NCI-H526 treated with DMSO at 0.1 percent for 48 hours (cell line): Measurements from ENCODE around the gene IL17RD.

Experiments used
- DNase-seq: peaks from one replicate; lab custom pipeline; 2025; lab: John Stamatoyannopoulos, UW

Gene IL17RD

GRCh38 chr3:57158813-57159738, 6.1 kb downstream of the IL17RD start:
- no peak for DNase-seq

GRCh38 chr3:57158325-57158724, 6.8 kb downstream of the IL17RD start:
- no peak for DNase-seq

- DNase-seq, result no peak
These were observed 7.6 kb downstream of the IL17RD start for GRCh38 chr3:57157545-57157944.

GRCh38 chr3:57155310-57155643, 9.9 kb downstream of the IL17RD start:
- no peak for DNase-seq

- no peak for DNase-seq
These were observed 10.5 kb downstream of the IL17RD start for GRCh38 chr3:57154470-57155309.

GRCh38 chr3:57152151-57153143, 12.7 kb downstream of the IL17RD start:
- DNase-seq, result no peak

- DNase-seq, result no peak
These were observed 13.4 kb downstream of the IL17RD start for GRCh38 chr3:57151749-57152148.

- DNase-seq, result no peak
These were observed 14.1 kb downstream of the IL17RD start for GRCh38 chr3:57151021-57151449.

- DNase-seq, result no peak
These were observed 15.0 kb downstream of the IL17RD start for GRCh38 chr3:57150113-57150581.

GRCh38 chr3:57147071-57147470, 18.1 kb downstream of the IL17RD start:
- no peak for DNase-seq

GRCh38 chr3:57145852-57146251, 19.3 kb downstream of the IL17RD start:
- no peak for DNase-seq

GRCh38 chr3:57144952-57145351, 20.2 kb downstream of the IL17RD start:
- no peak for DNase-seq

- no peak for DNase-seq
These were observed 21.2 kb downstream of the IL17RD start for GRCh38 chr3:57143886-57144459.

GRCh38 chr3:57142411-57142723, 22.8 kb downstream of the IL17RD start:
- DNase-seq, result no peak

GRCh38 chr3:57141719-57142410, 23.3 kb downstream of the IL17RD start:
- no peak for DNase-seq

GRCh38 chr3:57140894-57141293, 24.3 kb downstream of the IL17RD start:
- DNase-seq, result no peak

GRCh38 chr3:57135964-57136719, 29.0 kb downstream of the IL17RD start:
- no peak for DNase-seq

GRCh38 chr3:57133157-57133556, 32.0 kb downstream of the IL17RD start:
- no peak for DNase-seq

- no peak for DNase-seq
These were observed 32.5 kb downstream of the IL17RD start for GRCh38 chr3:57132674-57133073.

GRCh38 chr3:57131210-57131588, 34.0 kb downstream of the IL17RD start:
- no peak for DNase-seq
